PC-3 (cell line): ENCODE results near the gene MAPK8IP1.

Source experiments
- EZH2phosphoT487 ChIP-seq: fragments of 300-600 bp; sonication (generic); IDR thresholded peaks from 2 replicates; pipeline ENCODE4 v1.6.1; 2018; ENCODE audit warnings: mild to moderate bottlenecking, antibody characterized with exemption, low read length, borderline replicate concordance
- TF ChIP-seq, protein P1 (sequence below): fragments of 300-600 bp; sonication (generic); conservative IDR thresholded peaks from 2 replicates; pipeline ENCODE4 v1.5.1; 2017; ENCODE audit warnings: antibody characterized with exemption, low read depth, mild to moderate bottlenecking, low read length

DNA sequence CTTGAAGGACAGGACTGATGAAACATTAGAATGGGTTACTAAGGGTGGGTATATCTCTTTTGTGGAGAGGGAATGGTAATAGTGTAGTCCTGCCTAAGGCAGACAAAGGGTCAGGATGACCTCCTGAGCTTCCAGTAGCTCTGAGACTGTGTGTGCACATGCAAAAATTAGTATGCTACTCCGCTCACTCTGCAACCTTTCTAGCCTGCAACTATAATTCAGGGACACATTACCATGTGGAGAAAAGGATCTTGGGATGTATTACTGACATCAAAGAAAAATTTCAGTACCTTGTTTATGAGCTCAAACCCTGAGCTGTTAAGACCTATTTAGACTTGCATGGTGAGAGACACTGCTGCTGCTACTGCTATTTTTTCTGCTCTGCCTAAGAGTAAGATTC, 62.4 kb downstream of the MAPK8IP1 start:
- TF ChIP-seq, protein P1, sequence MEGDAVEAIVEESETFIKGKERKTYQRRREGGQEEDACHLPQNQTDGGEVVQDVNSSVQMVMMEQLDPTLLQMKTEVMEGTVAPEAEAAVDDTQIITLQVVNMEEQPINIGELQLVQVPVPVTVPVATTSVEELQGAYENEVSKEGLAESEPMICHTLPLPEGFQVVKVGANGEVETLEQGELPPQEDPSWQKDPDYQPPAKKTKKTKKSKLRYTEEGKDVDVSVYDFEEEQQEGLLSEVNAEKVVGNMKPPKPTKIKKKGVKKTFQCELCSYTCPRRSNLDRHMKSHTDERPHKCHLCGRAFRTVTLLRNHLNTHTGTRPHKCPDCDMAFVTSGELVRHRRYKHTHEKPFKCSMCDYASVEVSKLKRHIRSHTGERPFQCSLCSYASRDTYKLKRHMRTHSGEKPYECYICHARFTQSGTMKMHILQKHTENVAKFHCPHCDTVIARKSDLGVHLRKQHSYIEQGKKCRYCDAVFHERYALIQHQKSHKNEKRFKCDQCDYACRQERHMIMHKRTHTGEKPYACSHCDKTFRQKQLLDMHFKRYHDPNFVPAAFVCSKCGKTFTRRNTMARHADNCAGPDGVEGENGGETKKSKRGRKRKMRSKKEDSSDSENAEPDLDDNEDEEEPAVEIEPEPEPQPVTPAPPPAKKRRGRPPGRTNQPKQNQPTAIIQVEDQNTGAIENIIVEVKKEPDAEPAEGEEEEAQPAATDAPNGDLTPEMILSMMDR: no peak
- no peak for TF ChIP-seq EZH2phosphoT487
